Astrocyte of the cerebellum (primary cell): Measurements from ENCODE around the gene ZNF84.
A peak's percentile ranks its signal among the peaks of the same experiment; 100 is the strongest.

ENCODE experiments used
- DNase-seq: peaks from one replicate; pipeline ENCODE4 v3.0.0-alpha.2; 2011; ENCODE audit warnings: low read depth
- H3K4me3 ChIP-seq: 2 replicates; pipeline ENCODE4 v1.5.1; 2011; ENCODE audit warnings: mild to moderate bottlenecking, low read depth, low read length, moderate library complexity
- in situ Hi-C: cut with HindIII; loops from 2 replicates; pipeline ENCODE4 v1.10.0; 2017; ENCODE audit warnings: low sequenced_read_pairs
- TF ChIP-seq, protein P1 (sequence below): IDR thresholded peaks from 2 replicates; pipeline ENCODE4 v1.5.1; 2012; ENCODE audit warnings: low read length, low read depth, moderate library complexity, mild to moderate bottlenecking; ENCODE audit errors: missing control alignments

Gene ZNF84

GRCh38 chr12:133080368-133081158 lies 43.3 kb downstream of the ZNF84 start, which contains the start of gene ZNF140:
Gene ZNF140, plus strand, starts transcription at chr12:133080923. Its CDS starts 398 bp downstream, at chr12:133081321.
- in situ Hi-C loops, result no loop called here

GRCh38 chr12:133081159-133081780 lies 44.0 kb downstream of the ZNF84 start:
- in situ Hi-C loops, result no loop called here
- DNase-seq, result no peak
- peak overlapping the region; percentile 74 for H3K4me3 ChIP-seq
- TF ChIP-seq, protein P1, sequence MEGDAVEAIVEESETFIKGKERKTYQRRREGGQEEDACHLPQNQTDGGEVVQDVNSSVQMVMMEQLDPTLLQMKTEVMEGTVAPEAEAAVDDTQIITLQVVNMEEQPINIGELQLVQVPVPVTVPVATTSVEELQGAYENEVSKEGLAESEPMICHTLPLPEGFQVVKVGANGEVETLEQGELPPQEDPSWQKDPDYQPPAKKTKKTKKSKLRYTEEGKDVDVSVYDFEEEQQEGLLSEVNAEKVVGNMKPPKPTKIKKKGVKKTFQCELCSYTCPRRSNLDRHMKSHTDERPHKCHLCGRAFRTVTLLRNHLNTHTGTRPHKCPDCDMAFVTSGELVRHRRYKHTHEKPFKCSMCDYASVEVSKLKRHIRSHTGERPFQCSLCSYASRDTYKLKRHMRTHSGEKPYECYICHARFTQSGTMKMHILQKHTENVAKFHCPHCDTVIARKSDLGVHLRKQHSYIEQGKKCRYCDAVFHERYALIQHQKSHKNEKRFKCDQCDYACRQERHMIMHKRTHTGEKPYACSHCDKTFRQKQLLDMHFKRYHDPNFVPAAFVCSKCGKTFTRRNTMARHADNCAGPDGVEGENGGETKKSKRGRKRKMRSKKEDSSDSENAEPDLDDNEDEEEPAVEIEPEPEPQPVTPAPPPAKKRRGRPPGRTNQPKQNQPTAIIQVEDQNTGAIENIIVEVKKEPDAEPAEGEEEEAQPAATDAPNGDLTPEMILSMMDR, result no peak

More at GRCh38 chr12:133080368-133081158, 43.3 kb downstream of the ZNF84 start, which contains the start of gene ZNF140:
- peak within 1 kb of the TSS; percentile 74 for H3K4me3 ChIP-seq
- TF ChIP-seq, protein P1, result peak; percentile 19
- DNase-seq, result peak; percentile 95

- TF ChIP-seq, protein P1, result no peak
- H3K4me3 ChIP-seq, result no peak overlapping the region
- in situ Hi-C loops, result no loop called here
- no peak for DNase-seq
Observed at GRCh38 chr12:133083345-133083744, 46.0 kb downstream of the ZNF84 start.

DNA sequence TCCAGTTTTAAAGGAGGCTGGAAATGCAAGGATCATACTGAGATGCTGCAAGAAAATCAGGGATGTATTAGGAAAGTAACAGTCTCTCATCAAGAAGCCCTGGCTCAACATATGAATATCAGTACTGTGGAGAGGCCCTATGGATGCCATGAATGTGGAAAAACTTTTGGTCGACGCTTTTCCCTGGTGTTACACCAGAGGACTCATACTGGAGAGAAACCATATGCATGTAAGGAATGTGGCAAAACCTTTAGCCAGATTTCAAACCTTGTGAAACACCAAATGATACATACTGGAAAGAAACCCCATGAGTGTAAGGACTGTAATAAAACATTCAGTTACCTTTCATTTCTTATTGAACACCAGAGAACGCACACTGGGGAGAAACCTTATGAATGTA lies 68.3 kb downstream of the ZNF84 start:
- TF ChIP-seq, protein P1, result no peak
- in situ Hi-C loops, result loop anchor here (5.0 kb wide), 1 partner anchor 72 kb away; no protein-coding TSS in a partner anchor
- H3K4me3 ChIP-seq, result no peak overlapping the region
- DNase-seq, result no peak

DNA sequence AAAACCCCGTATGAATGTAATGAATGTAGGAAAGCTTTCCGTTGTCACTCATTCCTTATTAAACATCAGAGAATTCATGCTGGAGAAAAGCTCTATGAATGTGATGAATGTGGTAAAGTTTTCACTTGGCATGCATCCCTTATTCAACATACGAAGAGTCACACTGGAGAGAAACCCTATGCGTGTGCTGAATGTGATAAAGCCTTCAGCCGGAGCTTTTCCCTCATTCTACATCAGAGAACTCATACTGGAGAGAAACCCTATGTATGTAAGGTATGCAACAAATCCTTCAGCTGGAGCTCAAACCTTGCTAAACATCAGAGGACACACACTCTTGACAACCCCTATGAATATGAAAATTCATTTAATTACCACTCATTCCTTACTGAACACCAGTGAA lies 68.9 kb downstream of the ZNF84 start:
- DNase-seq, result no peak
- in situ Hi-C loops, result loop anchor here (5.0 kb wide), 1 partner anchor 71 kb away; no protein-coding TSS in a partner anchor
- no peak overlapping the region for H3K4me3 ChIP-seq
- TF ChIP-seq, protein P1, result no peak

DNA sequence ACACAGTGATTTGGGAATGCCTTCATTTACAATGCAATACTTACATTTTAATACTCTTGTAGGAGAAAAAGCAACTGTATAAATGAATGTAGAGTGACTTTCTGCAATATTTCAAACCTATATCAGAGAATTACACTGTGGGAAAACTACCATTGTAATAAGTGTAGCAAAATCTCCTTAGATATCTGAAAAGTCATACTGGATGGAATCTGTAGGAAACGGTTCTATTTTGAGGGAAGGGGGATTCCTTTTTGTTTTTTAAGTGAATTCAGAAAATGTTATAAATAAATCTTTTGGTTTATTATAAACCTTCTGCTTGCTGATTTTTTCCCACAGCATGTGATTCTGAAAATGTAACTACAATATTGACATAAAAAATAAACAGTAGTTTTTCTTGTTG lies 69.8 kb downstream of the ZNF84 start:
- TF ChIP-seq, protein P1, result no peak
- no peak overlapping the region for H3K4me3 ChIP-seq
- DNase-seq, result no peak
- in situ Hi-C loops, result loop anchor here (5.0 kb wide), 1 partner anchor 70 kb away; no protein-coding TSS in a partner anchor
